CD4-positive, alpha-beta T cell treated with Interleukin-10 for 1 hour (primary cell): ENCODE measurements around the gene RTL1.

ENCODE experiments used
- DNase-seq: peaks from one replicate; pipeline ENCODE4 v3.0.0-alpha.2; 2020

RTL1 gene

DNA sequence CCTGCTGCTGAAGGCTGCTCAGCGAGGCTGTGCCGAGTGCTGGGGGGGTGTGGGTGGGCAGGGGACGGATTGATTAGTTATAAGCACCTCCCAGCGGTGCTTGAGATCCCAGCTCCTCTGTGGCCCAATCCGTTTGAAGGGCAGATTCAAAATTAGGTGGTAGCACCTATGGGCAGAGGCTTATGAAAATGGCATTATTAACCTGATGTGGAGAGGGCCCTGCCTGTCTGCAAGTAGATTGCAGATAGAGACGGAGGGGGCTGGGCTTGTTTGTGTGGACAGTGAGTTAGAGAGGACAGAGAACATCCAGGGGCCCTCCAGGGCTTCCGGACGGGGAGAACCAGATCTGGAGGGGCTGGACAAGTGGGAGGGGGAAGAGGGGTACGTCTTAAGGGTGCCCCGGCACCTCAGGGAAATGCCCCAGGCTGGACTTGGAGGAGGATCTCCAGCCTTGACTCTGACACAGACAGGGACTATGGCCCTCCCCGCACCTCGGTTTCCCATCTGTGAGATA, at the start of gene RTL1:
Gene RTL1, minus strand, starts transcription at position 51 of the 514 bp plus-strand sequence. CDS start 18,934 bp downstream, outside the sequence.
- no peak for DNase-seq

DNA sequence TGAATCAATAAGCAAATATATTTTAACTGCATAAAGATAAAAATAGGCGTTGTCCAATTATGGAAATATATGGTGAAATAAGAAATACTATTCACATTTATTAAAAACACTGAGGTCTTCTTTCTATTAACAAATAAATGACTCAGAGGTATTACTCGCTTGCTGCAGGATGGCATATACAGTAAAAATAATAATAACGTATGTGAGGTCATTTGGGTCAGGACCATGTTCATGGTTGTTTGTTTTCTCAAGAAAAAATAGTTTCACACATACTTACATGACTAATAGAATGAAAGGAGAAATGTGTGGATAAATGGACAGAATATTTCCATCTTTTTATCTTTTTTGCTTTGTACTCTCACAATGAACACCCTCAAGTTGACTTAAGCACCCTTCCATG, 46.5 kb upstream of the RTL1 start:
- DNase-seq: no peak

- DNase-seq: no peak
Observed at GRCh38 chr14:100944052-100944451, 40.5 kb upstream of the RTL1 start.

- DNase-seq: no peak
Observed at GRCh38 chr14:100930270-100930669, 26.7 kb upstream of the RTL1 start.

- DNase-seq: no peak
Observed at GRCh38 chr14:100915560-100915959, 12.0 kb upstream of the RTL1 start.

GRCh38 chr14:100914597-100915021, 11.1 kb upstream of the RTL1 start:
- DNase-seq: no peak

DNA sequence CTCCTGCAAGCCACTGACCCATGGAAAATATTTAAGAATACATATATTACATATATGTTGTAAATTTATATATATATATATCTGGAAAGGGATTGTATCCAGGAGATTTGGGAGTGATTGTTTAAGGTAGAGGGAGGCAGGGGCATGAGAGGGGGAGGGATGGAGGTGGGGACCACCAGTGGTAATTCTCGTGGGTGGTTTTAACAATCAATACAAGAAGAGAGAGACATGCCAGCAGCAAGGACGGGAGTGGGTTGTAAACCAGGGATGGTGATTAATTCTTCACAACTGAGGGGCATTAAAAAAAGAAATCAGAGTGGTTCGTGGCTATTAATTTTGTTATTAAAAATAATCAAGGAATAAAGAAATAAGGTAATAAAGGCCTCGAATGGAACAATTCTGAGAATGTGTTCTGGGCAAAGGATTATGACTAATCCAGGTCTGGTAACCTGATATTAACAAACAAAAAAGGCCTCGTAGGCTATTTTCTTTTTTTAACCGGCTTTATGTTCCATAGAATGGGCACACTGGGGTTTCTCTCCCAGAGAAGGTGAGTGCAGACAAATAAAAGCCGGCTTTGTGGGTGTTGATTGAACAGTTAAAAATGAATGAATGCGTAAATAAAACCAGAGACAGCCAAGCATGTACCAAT, 8.3 kb upstream of the RTL1 start:
- no peak for DNase-seq

DNA sequence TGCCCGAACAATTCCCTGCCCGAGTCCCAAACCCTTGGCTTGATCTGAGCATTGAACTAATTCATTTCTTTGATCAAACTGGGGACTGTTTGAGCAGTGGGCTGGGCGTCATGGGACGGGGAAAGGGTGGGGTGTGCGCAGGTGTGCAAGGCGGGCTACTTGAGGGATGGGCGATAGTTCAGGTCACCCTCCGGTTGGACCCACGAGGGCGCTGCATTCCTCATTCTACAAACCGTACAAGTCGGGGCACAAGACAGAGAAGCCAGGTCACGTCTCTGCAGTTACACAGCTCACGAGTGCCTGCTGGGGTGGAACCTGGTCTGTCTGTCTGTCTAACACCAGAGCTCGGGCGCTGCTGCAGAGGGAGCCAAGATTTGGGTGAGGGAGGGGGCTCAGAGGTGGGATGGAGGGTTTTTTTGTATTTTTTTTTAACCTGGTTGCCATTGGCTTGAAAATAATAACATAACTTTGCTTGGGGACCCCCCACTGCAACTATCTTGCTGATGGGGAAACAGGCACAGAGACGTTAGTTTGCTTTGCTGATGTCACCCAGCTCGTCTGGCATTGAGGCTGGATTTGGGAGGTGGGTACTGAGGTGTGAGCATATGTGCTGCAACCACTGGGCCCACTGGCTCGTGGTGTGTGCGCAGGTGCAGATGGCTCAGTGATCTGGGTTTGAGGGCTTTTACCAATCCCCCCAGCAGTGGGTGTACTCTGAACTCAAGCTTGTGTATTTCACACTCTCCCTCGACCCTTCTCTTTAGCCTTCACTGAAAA, 7.6 kb upstream of the RTL1 start:
- DNase-seq: no peak

GRCh38 chr14:100909439-100909838, 5.9 kb upstream of the RTL1 start:
- DNase-seq: no peak

GRCh38 chr14:100907240-100907639, 3.7 kb upstream of the RTL1 start:
- no peak for DNase-seq

DNA sequence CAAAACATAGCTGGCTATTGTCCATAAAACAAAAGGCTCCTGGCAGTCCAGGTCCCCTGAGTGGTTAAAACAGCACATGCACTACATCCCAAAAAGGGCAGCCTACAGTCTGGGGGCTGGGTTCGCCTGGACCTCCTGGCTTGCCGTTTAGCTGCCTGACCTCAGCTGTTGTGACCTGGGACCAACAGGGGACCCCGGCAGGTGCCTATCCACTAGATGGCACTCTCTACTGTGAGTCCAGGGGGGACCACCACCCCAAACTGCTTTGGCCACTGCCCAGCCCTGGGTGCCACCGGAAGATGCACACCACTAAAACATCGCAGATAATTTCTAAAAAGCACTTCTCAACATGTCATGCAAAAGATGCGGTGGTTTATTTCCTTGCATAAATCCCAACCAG, 2.9 kb upstream of the RTL1 start:
- no peak for DNase-seq

DNA sequence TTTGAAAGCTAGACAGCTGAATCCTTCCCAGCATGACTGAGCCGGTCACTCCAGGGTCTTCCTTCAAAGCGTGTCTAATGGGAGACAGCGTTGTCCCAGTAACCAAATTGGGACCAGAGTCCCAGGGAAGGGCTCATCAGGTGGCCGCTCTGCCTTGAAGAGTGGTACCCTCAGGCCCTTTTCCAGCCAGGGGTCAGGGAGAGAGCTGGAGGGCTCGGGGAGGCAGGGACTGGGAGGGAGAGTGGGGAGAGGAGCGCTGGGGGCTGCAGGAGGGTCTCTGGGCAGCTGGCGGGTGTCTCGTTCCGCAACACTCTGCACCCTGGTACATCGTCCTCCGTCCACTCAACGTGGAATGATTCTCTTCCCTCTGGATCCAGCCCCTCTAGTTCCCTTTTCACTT, 1.6 kb upstream of the RTL1 start:
- DNase-seq: no peak

DNA sequence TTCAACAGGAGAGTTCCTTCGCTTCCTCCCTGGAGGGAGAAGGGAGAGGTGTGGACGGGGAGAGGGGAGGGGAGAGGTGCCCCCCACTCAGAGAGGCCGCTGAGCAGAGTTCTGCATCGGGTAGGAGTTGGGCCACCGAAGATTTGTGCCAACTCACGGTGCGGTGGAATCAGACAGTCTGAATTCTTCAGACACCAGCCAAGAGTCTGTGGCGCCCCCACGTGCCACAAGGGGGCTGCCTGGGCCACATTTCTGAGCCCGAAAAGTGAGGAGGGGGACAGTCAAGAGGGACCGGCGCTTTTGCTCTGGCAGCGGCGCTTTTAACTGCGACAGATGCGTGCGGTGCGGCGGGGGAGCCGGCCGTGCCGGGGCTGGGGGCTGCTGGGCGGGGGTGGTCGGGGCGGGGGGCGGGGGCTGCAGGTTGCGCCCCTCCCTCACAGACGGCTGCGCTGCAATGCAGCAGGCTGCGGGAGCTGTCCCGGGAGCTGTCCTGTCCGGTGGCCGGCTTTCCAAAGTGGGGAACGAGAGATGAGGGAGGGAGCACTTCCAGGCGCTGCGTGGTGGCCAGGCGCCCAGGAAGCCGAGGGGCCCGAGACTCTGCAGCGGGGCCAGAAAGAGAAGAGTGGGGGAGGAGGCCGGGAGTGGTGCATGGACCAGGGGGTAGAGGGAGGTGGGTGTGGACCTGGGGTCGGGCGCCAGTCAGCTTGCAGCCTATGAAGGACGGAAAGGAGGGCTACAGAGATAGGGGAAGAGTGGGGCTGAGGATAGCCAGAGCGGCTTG, 975 bp upstream of the RTL1 start:
- DNase-seq: no peak

DNA sequence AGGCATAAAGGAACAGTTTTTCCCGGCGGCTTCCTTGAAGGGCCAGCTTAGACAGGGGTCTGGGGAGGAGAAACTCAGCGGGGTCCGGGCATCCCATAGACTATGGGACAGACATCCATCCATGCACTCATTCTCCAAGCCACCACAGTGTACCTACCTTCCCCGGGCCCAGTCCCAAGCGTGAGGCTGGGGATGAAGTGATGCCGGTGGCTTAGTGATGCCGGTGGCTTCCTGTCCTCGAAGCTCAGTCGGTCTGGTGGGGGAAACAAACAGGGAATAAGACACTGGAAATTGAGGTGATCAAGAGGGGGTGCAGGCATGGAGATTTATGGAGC, 421 bp downstream of the RTL1 start:
- DNase-seq: no peak

DNA sequence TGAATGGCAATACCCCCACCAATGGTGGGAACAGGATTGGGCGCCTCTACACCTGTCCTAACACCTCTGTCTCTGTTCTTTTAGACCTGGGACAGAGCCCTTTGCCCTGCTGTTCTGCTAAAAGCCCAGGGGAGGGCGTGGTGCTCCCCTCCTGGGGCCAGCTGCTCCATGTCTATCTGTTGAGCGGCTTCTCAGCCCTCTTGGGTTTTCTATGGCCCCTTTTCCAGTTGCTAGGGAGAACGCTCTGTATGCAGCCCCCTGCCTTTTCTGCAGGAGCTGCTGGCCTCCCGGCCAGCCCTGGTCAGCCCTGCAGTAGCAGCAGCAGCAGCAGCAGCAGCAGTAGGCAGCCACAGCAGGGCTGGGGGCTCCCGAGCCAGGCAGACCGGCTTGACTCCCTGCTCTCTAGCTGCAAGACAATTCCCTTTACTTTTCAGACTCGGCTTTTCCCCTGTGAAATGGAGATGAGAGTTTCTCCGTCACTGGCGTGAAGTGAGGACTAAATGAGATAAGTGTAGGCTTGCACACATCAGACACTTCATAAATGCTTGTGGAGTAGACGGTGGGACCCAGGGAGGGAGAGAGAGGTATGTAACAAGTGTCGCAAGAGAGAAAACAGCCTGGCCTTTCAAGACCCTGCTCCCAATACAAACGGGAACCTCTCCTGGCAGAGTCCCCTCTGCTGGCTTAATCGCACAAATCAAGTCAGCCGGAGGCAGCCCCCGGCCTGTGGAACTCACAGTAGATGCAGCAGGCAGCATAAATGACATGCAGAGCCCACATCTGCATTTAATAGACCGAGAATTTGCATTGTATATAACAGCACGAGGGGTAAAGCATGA, 1.0 kb downstream of the RTL1 start:
- DNase-seq: no peak

- DNase-seq: no peak
Observed at GRCh38 chr14:100901391-100902183, 1.9 kb downstream of the RTL1 start.

DNA sequence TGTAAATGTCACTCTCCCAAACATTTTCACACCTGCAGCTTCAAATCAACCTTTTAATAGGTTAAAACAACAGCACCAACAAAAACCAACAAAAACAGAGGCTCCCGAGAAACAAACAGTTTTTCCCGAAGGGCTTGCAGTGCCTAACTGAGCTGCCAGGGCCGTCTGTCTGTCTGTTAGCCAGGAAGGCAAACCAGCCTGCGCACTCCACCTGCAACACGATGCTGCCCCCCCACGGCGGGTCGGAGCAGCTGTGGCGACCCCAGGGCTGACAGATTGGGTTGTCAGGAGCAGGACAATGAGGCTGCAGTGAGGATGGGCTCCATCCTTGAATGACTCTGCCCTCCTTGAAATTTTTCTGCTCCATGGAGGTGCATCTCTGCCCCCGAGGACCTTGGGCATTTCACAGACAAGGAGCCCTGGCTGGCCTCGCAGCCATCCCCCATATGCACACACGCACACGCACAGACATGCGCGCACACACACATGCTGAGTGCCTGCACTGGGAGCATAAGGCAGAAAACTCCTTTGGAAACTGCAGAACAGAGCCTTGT, 2.6 kb downstream of the RTL1 start:
- no peak for DNase-seq

- DNase-seq: no peak
Observed at GRCh38 chr14:100899884-100900771, 3.4 kb downstream of the RTL1 start.

GRCh38 chr14:100898935-100899883, 4.3 kb downstream of the RTL1 start:
- DNase-seq: no peak
